Mammary epithelial cell (primary cell): ENCODE data around the gene TMEM232.

Experiments
- EZH2 ChIP-seq: IDR thresholded peaks from 2 replicates; pipeline ENCODE4 v1.6.1; 2012; ENCODE audit warnings: low read length, inconsistent platforms, borderline replicate concordance
- TF ChIP-seq, protein P1 (sequence below), 2 donors: IDR thresholded peaks in 1 of 2; conservative IDR thresholded peaks in 1 of 2; 2 replicates each; pipeline ENCODE4 v1.5.1; 2011 to 2012; ENCODE audit warnings: inconsistent platforms in 2 of 2, low read length in 2 of 2, mild to moderate bottlenecking in 2 of 2, control low read depth in 1 of 2, low read depth in 1 of 2; ENCODE audit not compliant: insufficient read depth in 1 of 2; ENCODE audit errors: extremely low read depth in 1 of 2

GRCh38 chr5:110768138-110768860 lies 41.8 kb upstream of the TMEM232 start:
- TF ChIP-seq, protein P1, sequence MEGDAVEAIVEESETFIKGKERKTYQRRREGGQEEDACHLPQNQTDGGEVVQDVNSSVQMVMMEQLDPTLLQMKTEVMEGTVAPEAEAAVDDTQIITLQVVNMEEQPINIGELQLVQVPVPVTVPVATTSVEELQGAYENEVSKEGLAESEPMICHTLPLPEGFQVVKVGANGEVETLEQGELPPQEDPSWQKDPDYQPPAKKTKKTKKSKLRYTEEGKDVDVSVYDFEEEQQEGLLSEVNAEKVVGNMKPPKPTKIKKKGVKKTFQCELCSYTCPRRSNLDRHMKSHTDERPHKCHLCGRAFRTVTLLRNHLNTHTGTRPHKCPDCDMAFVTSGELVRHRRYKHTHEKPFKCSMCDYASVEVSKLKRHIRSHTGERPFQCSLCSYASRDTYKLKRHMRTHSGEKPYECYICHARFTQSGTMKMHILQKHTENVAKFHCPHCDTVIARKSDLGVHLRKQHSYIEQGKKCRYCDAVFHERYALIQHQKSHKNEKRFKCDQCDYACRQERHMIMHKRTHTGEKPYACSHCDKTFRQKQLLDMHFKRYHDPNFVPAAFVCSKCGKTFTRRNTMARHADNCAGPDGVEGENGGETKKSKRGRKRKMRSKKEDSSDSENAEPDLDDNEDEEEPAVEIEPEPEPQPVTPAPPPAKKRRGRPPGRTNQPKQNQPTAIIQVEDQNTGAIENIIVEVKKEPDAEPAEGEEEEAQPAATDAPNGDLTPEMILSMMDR (conservative IDR thresholded peaks at IDR 0.05 in 1 of 2, IDR thresholded peaks at IDR 0.05 in 1 of 2; ENCODE audit: extremely low read depth in 1 of 2, insufficient read depth in 1 of 2, low read depth in 1 of 2, low read length in 2 of 2), result no peak
- no peak for TF ChIP-seq EZH2
